ENCODE measurements around the gene CREBL2. TPM values are rescaled to one million over a fixed set of nuclear protein-coding genes. Genes with fewer than 3 reads are reported as not detected.

Gene CREBL2
- total RNA-seq, 1 experiment from 2014 or later, result 18.3 TPM

DNA sequence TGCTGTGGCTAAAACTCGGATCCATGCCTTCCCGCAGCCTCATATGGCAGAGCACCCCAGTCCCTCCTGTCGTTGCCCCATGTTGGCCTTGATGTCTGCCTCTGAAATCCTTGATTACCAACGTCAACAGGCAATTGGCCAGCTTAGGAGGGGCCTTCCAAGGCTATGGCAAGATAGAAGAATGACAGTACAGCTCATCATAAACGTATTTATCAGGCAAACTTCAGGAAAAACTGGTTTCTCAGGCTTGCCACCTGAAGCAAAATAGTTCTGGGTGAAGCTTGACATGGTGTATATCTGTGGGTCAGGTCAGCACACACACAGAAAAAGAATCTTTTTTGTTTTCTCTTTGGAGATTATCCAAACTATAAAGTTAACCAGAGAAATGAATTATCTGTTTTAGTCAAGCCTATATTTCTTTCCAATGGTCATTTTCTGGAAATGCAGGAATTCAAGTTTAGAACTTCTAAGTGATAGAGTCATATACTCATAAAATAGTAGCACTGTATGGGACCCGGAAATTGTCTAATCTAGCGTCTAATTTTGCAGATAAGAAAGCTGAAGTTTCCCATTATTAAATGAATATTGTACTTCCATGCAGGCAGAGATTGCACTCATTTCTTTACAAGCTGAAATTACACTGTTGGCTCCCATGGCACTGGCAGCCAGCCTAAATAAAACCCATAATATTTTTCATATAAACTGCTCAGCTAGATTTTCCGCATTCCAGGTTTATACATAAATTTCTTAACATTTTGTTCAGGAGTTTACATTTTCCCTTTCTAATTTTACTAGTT is 24.6 kb upstream of the CREBL2 start:
- H4K91ac ChIP-seq (ENCODE audit: insufficient read length, low read depth, low read length), result no peak overlapping the region
- no peak overlapping the region for H3K14ac ChIP-seq (ENCODE audit: insufficient read depth, low read length)
- no peak overlapping the region for H3K9ac ChIP-seq (ENCODE audit: extremely low read depth, insufficient read length, low read length)
- H3K4me3 Mint-ChIP-seq, result no peak overlapping the region
- H3K9me3 ChIP-seq (ENCODE audit: control insufficient read depth, low read depth, low read length), result no peaks in the 10 kb centered on the region
- H4K8ac ChIP-seq (replicated peaks; ENCODE audit: insufficient read length, low read depth, low read length), result no peak overlapping the region
- H3K36me3 Mint-ChIP-seq (ENCODE audit: insufficient read depth in 1 of 3, low read depth in 3 of 3), result no peaks in the 10 kb centered on the region
- H3K27me3 Mint-ChIP-seq (ENCODE audit: low read depth), result peaks cover 2% of the 10 kb centered on the region; the same call in 1 of the 2 replicates
- H2AFZ ChIP-seq (ENCODE audit: low read length), result no peak overlapping the region
- H4K5ac ChIP-seq (ENCODE audit: insufficient read length, low read depth, low read length), result no peak overlapping the region
- H3K9me3 Mint-ChIP-seq, result no peaks in the 10 kb centered on the region; a peak in 1 of 5 replicates
- no peak overlapping the region for H3K27ac ChIP-seq (ENCODE audit: insufficient read length, low read depth, low read length)
- DNase-seq, result no peak
- H3K23ac ChIP-seq (ENCODE audit: insufficient read length, low read depth, low read length), result no peak overlapping the region
- no peaks in the 10 kb centered on the region for H3K27me3 ChIP-seq (ENCODE audit: insufficient read depth, low read length)
- H2BK5ac ChIP-seq (ENCODE audit: insufficient read length, low read length), result no peak overlapping the region
- H3K4ac ChIP-seq (ENCODE audit: low read depth, low read length), result no peak overlapping the region
- H2BK15ac ChIP-seq (ENCODE audit: low read depth, low read length), result no peak overlapping the region
- no peak overlapping the region for H2BK20ac ChIP-seq (ENCODE audit: low read depth, low read length, poor library complexity, severe bottlenecking)
- no peaks in the 10 kb centered on the region for H3K4me1 ChIP-seq (ENCODE audit: insufficient read depth, low read length)
- TF ChIP-seq, protein P1, sequence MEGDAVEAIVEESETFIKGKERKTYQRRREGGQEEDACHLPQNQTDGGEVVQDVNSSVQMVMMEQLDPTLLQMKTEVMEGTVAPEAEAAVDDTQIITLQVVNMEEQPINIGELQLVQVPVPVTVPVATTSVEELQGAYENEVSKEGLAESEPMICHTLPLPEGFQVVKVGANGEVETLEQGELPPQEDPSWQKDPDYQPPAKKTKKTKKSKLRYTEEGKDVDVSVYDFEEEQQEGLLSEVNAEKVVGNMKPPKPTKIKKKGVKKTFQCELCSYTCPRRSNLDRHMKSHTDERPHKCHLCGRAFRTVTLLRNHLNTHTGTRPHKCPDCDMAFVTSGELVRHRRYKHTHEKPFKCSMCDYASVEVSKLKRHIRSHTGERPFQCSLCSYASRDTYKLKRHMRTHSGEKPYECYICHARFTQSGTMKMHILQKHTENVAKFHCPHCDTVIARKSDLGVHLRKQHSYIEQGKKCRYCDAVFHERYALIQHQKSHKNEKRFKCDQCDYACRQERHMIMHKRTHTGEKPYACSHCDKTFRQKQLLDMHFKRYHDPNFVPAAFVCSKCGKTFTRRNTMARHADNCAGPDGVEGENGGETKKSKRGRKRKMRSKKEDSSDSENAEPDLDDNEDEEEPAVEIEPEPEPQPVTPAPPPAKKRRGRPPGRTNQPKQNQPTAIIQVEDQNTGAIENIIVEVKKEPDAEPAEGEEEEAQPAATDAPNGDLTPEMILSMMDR (conservative IDR thresholded peaks at IDR 0.05), result no peak
- no peak overlapping the region; a peak in 1 of 7 replicates for H3K27ac Mint-ChIP-seq
- no peaks in the 10 kb centered on the region for H3K79me1 ChIP-seq (ENCODE audit: insufficient read depth, low read depth, low read length, poor library complexity, severe bottlenecking)
- peaks cover 3 to 4% of the 10 kb centered on the region in 2 experiments; a peak in 2 of 4 replicates for H3K4me1 Mint-ChIP-seq
- H2BK120ac ChIP-seq (ENCODE audit: low read depth, low read length, poor library complexity, severe bottlenecking), result no peak overlapping the region
- no peaks in the 10 kb centered on the region for H3K79me2 ChIP-seq (ENCODE audit: insufficient read depth, low read length)
- no CpG with 5 or more reads among the region's 8 CpGs for WGBS (ENCODE audit: extremely low coverage, insufficient read length, low lambda C conversion rate)
- no peak overlapping the region for H3K56ac ChIP-seq (ENCODE audit: insufficient read length, low read depth, low read length)
- no peak overlapping the region for H2BK12ac ChIP-seq (ENCODE audit: insufficient read length, low read depth, low read length)
- no peak overlapping the region for H3K4me2 ChIP-seq (ENCODE audit: insufficient read depth, insufficient read length, low read length)
- no peak overlapping the region for H2AK5ac ChIP-seq (ENCODE audit: insufficient read length, low read length)
- H3K18ac ChIP-seq (ENCODE audit: insufficient read length, low read depth, low read length), result no peak overlapping the region
- no peaks in the 10 kb centered on the region for H3K23me2 ChIP-seq (ENCODE audit: insufficient read length, low read depth, low read length, poor library complexity, severe bottlenecking)
- H3T11ph ChIP-seq (ENCODE audit: low read length), result no peak overlapping the region
- no peaks in the 10 kb centered on the region for H4K20me1 ChIP-seq (ENCODE audit: control insufficient read depth, insufficient read depth, insufficient read length)
